Stomach (tissue), 9 donors: Measurements from ENCODE around the gene DENND1C. TPM values are rescaled to one million over a fixed set of nuclear protein-coding genes. Genes with fewer than 3 reads are reported as not detected.
A peak's percentile ranks its signal among the peaks of the same experiment; 100 is the strongest.

Source experiments
- DNase-seq, 2 donors: peaks; one replicate each; pipeline versions ENCODE4 v3.0.0 to v3.0.0-alpha.2; 2013 to 2019
- H3K27ac ChIP-seq, 5 donors: fragments of 200-600 bp in 4 of 5; sonication (generic) in 4 of 5; one replicate each; pipeline ENCODE4 v1.5.1; 2013 to 2019; ENCODE audit warnings: mild to moderate bottlenecking in 1 of 5, moderate library complexity in 1 of 5
- H3K27me3 ChIP-seq, 3 donors: fragments of 200-600 bp; sonication (generic); one replicate each; pipeline ENCODE4 v1.5.1; 2017 to 2019; ENCODE audit warnings: mixed run types in 1 of 3
- H3K36me3 ChIP-seq, 4 donors: fragments of 200-600 bp; sonication (generic); 1 replicate in 3 of 4; 2 replicates in 1 of 4; pipeline ENCODE4 v1.5.1; 2016 to 2019
- H3K4me1 ChIP-seq, 4 donors: fragments of 200-600 bp; sonication (generic); one replicate each; pipeline ENCODE4 v1.5.1; 2016 to 2019
- H3K4me3 ChIP-seq, 4 donors: fragments of 200-600 bp; sonication (generic) in 3 of 4; one replicate each; pipeline ENCODE4 v1.5.1; 2016 to 2019; ENCODE audit warnings: mild to moderate bottlenecking in 1 of 4
- H3K9me3 ChIP-seq, 4 donors: fragments of 200-600 bp; sonication (generic); one replicate each; pipeline ENCODE4 v1.5.1; 2016 to 2019
- EP300 ChIP-seq: sonication (generic); formaldehyde crosslinking; IDR thresholded peaks from one replicate; pipeline ENCODE4 v1.6.1; 2017; ENCODE audit warnings: antibody characterized with exemption
- POLR2A ChIP-seq, 4 donors: fragments of 450-650 bp; IDR thresholded peaks; one replicate each; pipeline ENCODE4 v1.6.1; 2016; ENCODE audit warnings: antibody characterized with exemption in 4 of 4, control low read depth in 2 of 4, mild to moderate bottlenecking in 1 of 4, moderate library complexity in 1 of 4
- POLR2AphosphoS5 ChIP-seq, 3 donors: sonication (generic); formaldehyde crosslinking; IDR thresholded peaks; one replicate each; pipeline ENCODE4 v1.6.1; 2016; ENCODE audit warnings: antibody characterized with exemption in 3 of 3
- WGBS, 5 donors: extraction: QIAGEN DNeasy Blood & Tissue Kit in 3 of 5; methylation state at CpG; one replicate each; pipeline versions ENCODE4 v1.1.5 to v1.1.7; 2013 to 2018; 5-methylcytosine and 5-hydroxymethylcytosine counted together
- intact Hi-C: fragments of 100-400 bp; cut with DNase I; formaldehyde crosslinking; loops from one replicate; pipeline ENCODE4 v1.15.1; 2023; ENCODE audit warnings: low total_unique reads
- polyA plus RNA-seq, 3 donors: library from polyadenylated mRNA; stranded (reverse); fragments of 200-250 nt; gene quantifications; one replicate each; pipeline ENCODE4 v1.2.3, GENCODE V29; 2013
- total RNA-seq, 5 donors: library from RNA; depleted of rRNA; stranded (reverse); fragments of >200 nt; gene quantifications; one replicate each; pipeline versions ENCODE4 v1.1.0 to v1.2.3, GENCODE V29; 2014 to 2016
- TF ChIP-seq, protein P1 (sequence below), 7 experiments: fragments of 450-650 bp in 4 of 7; fragments of 200-600 bp in 3 of 7; sonication (generic) in 3 of 7; IDR thresholded peaks; one replicate each; pipeline ENCODE4 v1.5.1; 2016 to 2019; ENCODE audit warnings: antibody characterized with exemption in 7 of 7, control low read depth in 2 of 7, mild to moderate bottlenecking in 1 of 7
- donor health status: healthy with polysubstance abuse.
- donor health status: Bipolar disorder and iron deficiency.
- donor health status: healthy.

Gene DENND1C
- total and polyA plus RNA-seq, 8 donors, result 0.45 to 15.2 (median 2.7) TPM

DNA sequence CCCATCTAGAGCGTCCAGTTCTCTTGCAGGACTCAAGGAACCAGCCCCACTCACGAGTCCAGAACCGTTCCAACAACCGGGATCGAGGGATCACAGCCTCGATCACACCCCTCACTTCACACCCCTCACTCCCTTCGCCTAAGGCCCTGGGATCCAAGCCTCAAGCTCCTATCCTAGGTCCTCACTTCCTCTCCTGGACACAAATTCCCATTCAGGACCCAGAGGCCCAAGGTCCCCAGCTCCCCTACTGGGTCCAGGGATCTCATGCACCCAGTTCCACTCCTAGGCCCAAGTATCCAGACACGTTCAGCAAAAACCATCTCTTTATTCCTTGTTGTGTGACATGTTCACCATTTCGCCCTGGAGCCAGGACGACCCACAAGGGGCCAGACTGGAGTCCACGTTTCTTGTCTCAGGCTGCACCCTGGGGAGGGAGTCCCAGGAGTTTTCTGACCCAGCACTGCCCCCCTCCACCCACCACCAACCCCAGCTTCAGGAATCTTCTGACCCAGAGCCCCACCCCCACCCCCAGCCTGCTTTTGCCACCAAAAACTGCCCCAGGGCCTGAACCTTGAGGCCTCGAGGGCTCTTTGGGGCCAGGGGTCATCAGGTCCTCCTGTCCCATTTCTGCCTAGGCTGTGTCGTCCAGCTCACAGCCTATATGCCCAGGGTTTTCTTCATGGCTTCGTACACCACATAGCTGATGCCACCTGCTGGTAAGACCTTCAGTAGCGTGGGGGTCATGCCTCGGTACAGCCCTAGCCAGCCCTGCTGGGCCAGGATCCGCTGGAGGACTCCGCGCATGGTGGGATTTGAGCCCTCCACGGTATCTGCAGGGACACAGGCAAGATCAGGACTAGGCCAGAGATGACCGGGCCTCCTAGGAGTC, 55.6 kb downstream of the DENND1C start:
- Histone ChIP-seq H3K4me1 (peaks cover 15 to 35% (median 31%) of the 10 kb centered on the region in 4 donors), H3K9me3 (no peaks in the 10 kb centered on the region), H3K27ac (peak overlapping the region; percentile 67 to 87 (median 85)), H3K36me3 (peaks cover 7 to 14% (median 12%) of the 10 kb centered on the region in 4 donors), H3K4me3 (peak overlapping the region; percentile 13 to 32 (median 20)), H3K27me3 (no peaks in the 10 kb centered on the region)
- TF ChIP-seq EP300 (no peak), POLR2AphosphoS5 (IDR thresholded peaks at IDR 0.05) (no peak), POLR2A (IDR thresholded peaks at IDR 0.05) (no peak)
- TF ChIP-seq, protein P1, sequence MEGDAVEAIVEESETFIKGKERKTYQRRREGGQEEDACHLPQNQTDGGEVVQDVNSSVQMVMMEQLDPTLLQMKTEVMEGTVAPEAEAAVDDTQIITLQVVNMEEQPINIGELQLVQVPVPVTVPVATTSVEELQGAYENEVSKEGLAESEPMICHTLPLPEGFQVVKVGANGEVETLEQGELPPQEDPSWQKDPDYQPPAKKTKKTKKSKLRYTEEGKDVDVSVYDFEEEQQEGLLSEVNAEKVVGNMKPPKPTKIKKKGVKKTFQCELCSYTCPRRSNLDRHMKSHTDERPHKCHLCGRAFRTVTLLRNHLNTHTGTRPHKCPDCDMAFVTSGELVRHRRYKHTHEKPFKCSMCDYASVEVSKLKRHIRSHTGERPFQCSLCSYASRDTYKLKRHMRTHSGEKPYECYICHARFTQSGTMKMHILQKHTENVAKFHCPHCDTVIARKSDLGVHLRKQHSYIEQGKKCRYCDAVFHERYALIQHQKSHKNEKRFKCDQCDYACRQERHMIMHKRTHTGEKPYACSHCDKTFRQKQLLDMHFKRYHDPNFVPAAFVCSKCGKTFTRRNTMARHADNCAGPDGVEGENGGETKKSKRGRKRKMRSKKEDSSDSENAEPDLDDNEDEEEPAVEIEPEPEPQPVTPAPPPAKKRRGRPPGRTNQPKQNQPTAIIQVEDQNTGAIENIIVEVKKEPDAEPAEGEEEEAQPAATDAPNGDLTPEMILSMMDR (IDR thresholded peaks at IDR 0.05), result no peak
- intact Hi-C loops, result no loop called here
- 91 to 94% (median 93%) methylated on average over 21 of the region's 21 CpGs for WGBS, 5 donors
- DNase-seq, result peak in 1 of 2 donors; percentile 44

DNA sequence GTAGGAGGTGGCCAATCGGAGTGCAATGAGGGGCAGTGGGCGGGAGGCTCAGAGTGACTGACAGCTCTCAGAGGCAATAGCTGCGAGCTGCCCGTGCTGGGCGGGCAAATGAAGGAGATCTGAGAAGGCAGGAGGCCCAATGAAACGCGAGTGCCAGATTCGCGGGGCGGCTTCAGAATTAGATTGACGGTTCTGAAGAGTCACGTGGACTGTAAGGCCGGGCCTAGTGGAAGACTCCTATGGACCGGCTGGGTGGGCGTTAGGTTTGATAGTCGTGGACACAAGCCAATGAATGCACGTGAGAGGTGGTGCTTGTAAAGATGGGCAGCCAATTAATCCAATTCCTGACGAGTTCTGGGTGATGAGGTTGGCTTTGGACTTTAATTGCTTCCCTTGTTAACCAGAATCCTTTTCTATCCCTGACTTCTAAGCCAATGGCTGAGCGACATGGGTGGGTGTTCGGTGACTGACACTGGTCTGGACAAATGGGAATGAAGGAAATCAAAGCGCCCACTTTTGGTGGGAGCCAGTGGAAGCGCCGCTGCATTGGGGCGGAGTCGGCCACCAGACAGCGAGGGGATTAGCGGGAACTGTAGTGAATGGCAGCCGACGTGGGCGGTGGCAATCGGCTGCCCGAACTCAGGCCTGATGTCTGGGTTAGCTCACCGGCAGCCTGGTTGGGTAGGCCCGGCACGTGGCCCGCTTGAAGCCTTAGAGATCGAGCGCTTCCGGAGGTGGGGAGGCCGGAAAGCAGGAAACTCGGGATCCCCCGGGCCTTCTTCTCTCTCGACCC, 56.5 kb downstream of the DENND1C start:
- WGBS, 5 donors, result 5 to 12% (median 7%) methylated on average over 39 to 43 of the region's 43 CpGs

GRCh38 chr19:6424195-6424938, 57.2 kb downstream of the DENND1C start, which contains the start of gene KHSRP:
Gene KHSRP, minus strand, starts transcription at chr19:6424811. Its CDS starts 110 bp downstream, at chr19:6424701.
- TF ChIP-seq EP300 (no peak), POLR2AphosphoS5 (IDR thresholded peaks at IDR 0.05) (peak; percentile 29 to 91 (median 85))
- no peaks in the 10 kb centered on the region for H3K27me3 ChIP-seq
- 0 to 1% (median 1%) methylated on average over 3 to 114 of the region's 114 CpGs for WGBS, 5 donors
- H3K36me3 ChIP-seq, result peaks cover 24 to 30% (median 28%) of the 10 kb centered on the region in 4 donors
- peaks cover 15 to 41% (median 35%) of the 10 kb centered on the region in 4 donors for H3K4me1 ChIP-seq
- DNase-seq, result peak in 1 of 2 donors; percentile 59
- H3K9me3 ChIP-seq, result no peaks in the 10 kb centered on the region
- intact Hi-C loops, result no loop called here
- peak within 1 kb of the TSS; percentile 84 to 92 (median 86) for H3K4me3 ChIP-seq
- H3K27ac ChIP-seq, result peak within 1 kb of the TSS; percentile 73 to 87 (median 85)

More for the DNA sequence above, 56.5 kb downstream of the DENND1C start:
- Histone ChIP-seq H3K4me3 (peak overlapping the region; percentile 15 to 92 (median 86)), H3K4me1 (peaks cover 15 to 41% (median 35%) of the 10 kb centered on the region in 4 donors), H3K27me3 (no peaks in the 10 kb centered on the region), H3K27ac (peak overlapping the region; percentile 67 to 87 (median 85)), H3K36me3 (peaks cover 16 to 23% (median 21%) of the 10 kb centered on the region in 4 donors), H3K9me3 (no peaks in the 10 kb centered on the region)
- DNase-seq, result peak; percentile 99 to 100
- intact Hi-C loops, result no loop called here
- TF ChIP-seq, protein P1 (IDR thresholded peaks at IDR 0.05), result no peak
- no peak for TF ChIP-seq POLR2A (IDR thresholded peaks at IDR 0.05)
- TF ChIP-seq POLR2AphosphoS5 (IDR thresholded peaks at IDR 0.05), result peak in 1 of 3 donors; percentile 72
- no peak for TF ChIP-seq EP300

- H3K36me3 ChIP-seq, result peaks cover 31 to 37% (median 36%) of the 10 kb centered on the region in 4 donors
- no peak for TF ChIP-seq POLR2AphosphoS5 (IDR thresholded peaks at IDR 0.05)
- TF ChIP-seq POLR2A (IDR thresholded peaks at IDR 0.05), result no peak
- TF ChIP-seq, protein P1 (IDR thresholded peaks at IDR 0.05), result no peak
- TF ChIP-seq EP300, result no peak
- intact Hi-C loops, result no loop called here
- no peaks in the 10 kb centered on the region for H3K27me3 ChIP-seq
- peak overlapping the region in 4 of 5 donors; percentile 73 to 84 (median 78) for H3K27ac ChIP-seq
- peaks cover 15 to 42% (median 35%) of the 10 kb centered on the region in 4 donors for H3K4me1 ChIP-seq
- H3K9me3 ChIP-seq, result no peaks in the 10 kb centered on the region
- DNase-seq, result peak in 1 of 2 donors; percentile 77
- 0 to 2% (median 1%) methylated on average over 13 to 20 of the region's 20 CpGs for WGBS, 5 donors
- H3K4me3 ChIP-seq, result peak overlapping the region; percentile 84 to 92 (median 86)
Observed at GRCh38 chr19:6423499-6424194, 57.9 kb downstream of the DENND1C start.
